HepG2 (cell line): Measurements from ENCODE around the gene FAAP20. TPM values are rescaled to one million over a fixed set of nuclear protein-coding genes. Genes with fewer than 3 reads are reported as not detected.

Source experiments
- AFF4 ChIP-seq: sonication (generic); formaldehyde crosslinking; IDR thresholded peaks from 2 replicates; pipeline ENCODE4 v1.4.0; 2020; ENCODE audit warnings: missing genetic modification reagents
- AGO1 ChIP-seq: fragments of 200-400 bp; formaldehyde crosslinking; IDR thresholded peaks from 2 replicates; pipeline ENCODE4 v1.6.1; 2017; ENCODE audit warnings: mild to moderate bottlenecking, low read depth, low read length, moderate library complexity; ENCODE audit not compliant: poor library complexity, severe bottlenecking
- AHR ChIP-seq: IDR thresholded peaks from 2 replicates; pipeline ENCODE4 v1.6.1; 2018; ENCODE audit warnings: missing genetic modification reagents, missing compliant biosample characterization
- CTCF ChIP-seq: sonication (generic); formaldehyde crosslinking; IDR thresholded peaks from 2 replicates; pipeline ENCODE4 v1.5.0; 2020; ENCODE audit warnings: mild to moderate bottlenecking, missing genetic modification reagents, moderate library complexity
- FOXO1 ChIP-seq: sonication (generic); formaldehyde crosslinking; IDR thresholded peaks from 2 replicates; pipeline ENCODE4 v1.4.0; 2020; ENCODE audit warnings: missing genetic modification reagents
- HMGA1 ChIP-seq: sonication (generic); formaldehyde crosslinking; conservative IDR thresholded peaks from 2 replicates; pipeline ENCODE4 v1.4.0; 2020; ENCODE audit warnings: missing genetic modification reagents
- KLF13 ChIP-seq: sonication (generic); formaldehyde crosslinking; IDR thresholded peaks from 2 replicates; pipeline ENCODE4 v1.4.0; 2020; ENCODE audit warnings: mild to moderate bottlenecking, missing genetic modification reagents
- MED8 ChIP-seq: sonication (generic); formaldehyde crosslinking; IDR thresholded peaks from 2 replicates; pipeline ENCODE4 v1.8.1; 2023; ENCODE audit warnings: mild to moderate bottlenecking, missing genetic modification reagents; ENCODE audit not compliant: insufficient replicate concordance
- MIER2 ChIP-seq: IDR thresholded peaks from 2 replicates; pipeline ENCODE4 v1.6.1; 2016; ENCODE audit warnings: missing biosample characterization, missing genetic modification reagents
- MYPOP ChIP-seq: sonication (generic); formaldehyde crosslinking; IDR thresholded peaks from 2 replicates; pipeline ENCODE4 v1.8.1; 2023; ENCODE audit warnings: mild to moderate bottlenecking, moderate library complexity, missing genetic modification reagents
- NONO ChIP-seq, 2 experiments: fragments of 450-650 bp in 1 of 2; sonication (generic) in 1 of 2; formaldehyde crosslinking in 1 of 2; IDR thresholded peaks in 1 of 2; conservative IDR thresholded peaks in 1 of 2; 2 replicates each; pipeline versions ENCODE4 v1.6.1 to v1.8.0; 2017 to 2022; ENCODE audit warnings: mild to moderate bottlenecking in 1 of 2, missing genetic modification reagents in 1 of 2, moderate library complexity in 1 of 2
- NR2F6 ChIP-seq, 2 experiments: IDR thresholded peaks; 2 replicates each; pipeline ENCODE4 v1.6.1; 2016; ENCODE audit warnings: antibody characterized with exemption in 1 of 2, mild to moderate bottlenecking in 1 of 2
- SYNCRIP ChIP-seq: fragments of 200-400 bp; formaldehyde crosslinking; IDR thresholded peaks from 2 replicates; pipeline ENCODE4 v1.6.1; 2018; ENCODE audit warnings: mild to moderate bottlenecking, low read depth, low read length; ENCODE audit not compliant: insufficient read depth
- TCF7 ChIP-seq: sonication (generic); IDR thresholded peaks from 2 replicates; pipeline ENCODE4 v1.6.1; 2016; ENCODE audit warnings: antibody characterized with exemption, low read depth
- ZBTB42 ChIP-seq: sonication (generic); formaldehyde crosslinking; IDR thresholded peaks from 2 replicates; pipeline ENCODE4 v1.5.0; 2020; ENCODE audit warnings: mild to moderate bottlenecking, missing genetic modification reagents
- ZFP36 ChIP-seq: fragments of 150-350 bp; IDR thresholded peaks from 2 replicates; pipeline ENCODE4 v1.6.1; 2018; ENCODE audit warnings: borderline replicate concordance, low read length, low read depth; ENCODE audit not compliant: partially characterized antibody
- ZNF263 ChIP-seq: sonication (generic); formaldehyde crosslinking; IDR thresholded peaks from 2 replicates; pipeline ENCODE4 v1.4.0; 2020; ENCODE audit warnings: missing genetic modification reagents
- ZNF512B ChIP-seq: sonication (generic); formaldehyde crosslinking; IDR thresholded peaks from 2 replicates; pipeline ENCODE4 v1.5.1; 2020; ENCODE audit warnings: missing genetic modification reagents, mild to moderate bottlenecking, borderline replicate concordance
- ZNF788 ChIP-seq: sonication (generic); formaldehyde crosslinking; IDR thresholded peaks from 2 replicates; pipeline ENCODE4 v1.5.0; 2020; ENCODE audit warnings: mild to moderate bottlenecking, missing genetic modification reagents, borderline replicate concordance
- polyA plus RNA-seq, 8 experiments: library from polyadenylated mRNA; depleted of rRNA in 3 of 8; stranded (reverse) in 7 of 8; unstranded in 1 of 8; fragments of >200 nt; fragmentation: Illumina TruSeq in 4 of 8; extraction: Trizol in 4 of 8; gene quantifications; 2 replicates each; pipeline versions ENCODE4 v1.2.1 to v1.2.3, GENCODE V29; 2011 to 2016; ENCODE audit warnings: low read depth in 4 of 8, missing spikeins in 1 of 8, mixed read lengths in 1 of 8; ENCODE audit not compliant: insufficient read depth in 1 of 8
- total RNA-seq, 5 experiments: library from RNA; depleted of rRNA; stranded (reverse); fragments of >200 nt; fragmentation: Illumina TruSeq; extraction: Trizol; gene quantifications; 2 replicates each; pipeline ENCODE4 v1.2.3, GENCODE V29; 2016; ENCODE audit warnings: low read depth in 1 of 5

Gene FAAP20
- total and polyA plus RNA-seq, 2 of the 13 experiments (the other 11 are each of a cell fraction or from before 2014, with no cell fraction given) = 9.6 to 10.8 TPM

- TF ChIP-seq AHR = no peak
- no peak for TF ChIP-seq ZFP36
- no peak for TF ChIP-seq NONO (IDR thresholded peaks at IDR 0.05)
- peak; percentile 47; the same call in 1 of the 2 replicates for TF ChIP-seq NONO (CRISPR knock-in tag; conservative IDR thresholded peaks at IDR 0.05)
- TF ChIP-seq MYPOP (CRISPR knock-in tag) = peak; percentile 69; the same call in 1 of the 2 replicates
- peak; percentile 43 for TF ChIP-seq ZNF263
- TF ChIP-seq FOXO1 (CRISPR knock-in tag) = peak; percentile 72
- peak; percentile 23; the same call in 1 of the 2 replicates for TF ChIP-seq TCF7
- TF ChIP-seq AFF4 = no peak; the same call in 1 of the 2 replicates
- no peak for TF ChIP-seq SYNCRIP
- peak; percentile 58 for TF ChIP-seq NR2F6 (IDR thresholded peaks at IDR 0.05)
- TF ChIP-seq NR2F6 (CRISPR knock-in tag; IDR thresholded peaks at IDR 0.05) = peak; percentile 71
- TF ChIP-seq AGO1 = no peak
- TF ChIP-seq MIER2 = 0 out of 2 replicates have a peak, but pooled peaks have one; percentile 34
- TF ChIP-seq MED8 = peak; percentile 87
- TF ChIP-seq HMGA1 (CRISPR knock-in tag) = no peak
- no peak for TF ChIP-seq ZNF512B
- TF ChIP-seq ZBTB42 = no peak
- TF ChIP-seq KLF13 (CRISPR knock-in tag) = no peak
- TF ChIP-seq CTCF (CRISPR knock-in tag) = peak; percentile 26; the same call in 1 of the 2 replicates
- TF ChIP-seq ZNF788 (CRISPR knock-in tag) = peak; percentile 44; the same call in 1 of the 2 replicates
These were observed 39.6 kb upstream of the FAAP20 start (continued) for GRCh38 chr1:2233997-2234761.
